HG02759 (cell line): ENCODE results near the gene ARMC3.
"Not testable (repeated sequence)": the region's sequence is repeated elsewhere in the genome, so short reads cannot be mapped to it uniquely, and the experiment has no call there.

Source experiments
- ATAC-seq: cut with Tn5 transposase; IDR thresholded peaks from one replicate; pipeline ENCODE4 v1.9.1; 2021; ENCODE audit warnings: mild to moderate bottlenecking, moderate library complexity; ENCODE audit not compliant: unreplicated experiment

The ARMC3 gene

DNA sequence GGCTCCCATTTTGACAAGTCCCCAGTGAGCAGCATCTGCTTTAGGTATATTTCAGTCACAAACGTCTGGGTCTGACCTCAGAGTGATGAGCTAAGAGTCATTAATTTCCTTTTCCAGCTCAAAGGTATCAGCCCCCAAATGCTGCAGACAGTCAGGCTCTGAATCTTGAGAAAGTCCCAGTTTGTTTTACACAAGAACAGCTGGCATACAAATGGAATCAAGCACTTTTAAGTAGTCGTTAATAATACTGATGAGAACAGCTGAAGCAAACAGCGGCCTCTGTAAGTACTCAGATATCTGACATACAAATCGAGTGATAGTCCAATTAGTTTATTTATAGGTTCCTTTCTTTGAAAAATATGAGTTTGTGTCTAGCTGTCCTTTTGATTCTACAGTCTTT, 118.2 kb downstream of the ARMC3 start:
- ATAC-seq, result no peak

DNA sequence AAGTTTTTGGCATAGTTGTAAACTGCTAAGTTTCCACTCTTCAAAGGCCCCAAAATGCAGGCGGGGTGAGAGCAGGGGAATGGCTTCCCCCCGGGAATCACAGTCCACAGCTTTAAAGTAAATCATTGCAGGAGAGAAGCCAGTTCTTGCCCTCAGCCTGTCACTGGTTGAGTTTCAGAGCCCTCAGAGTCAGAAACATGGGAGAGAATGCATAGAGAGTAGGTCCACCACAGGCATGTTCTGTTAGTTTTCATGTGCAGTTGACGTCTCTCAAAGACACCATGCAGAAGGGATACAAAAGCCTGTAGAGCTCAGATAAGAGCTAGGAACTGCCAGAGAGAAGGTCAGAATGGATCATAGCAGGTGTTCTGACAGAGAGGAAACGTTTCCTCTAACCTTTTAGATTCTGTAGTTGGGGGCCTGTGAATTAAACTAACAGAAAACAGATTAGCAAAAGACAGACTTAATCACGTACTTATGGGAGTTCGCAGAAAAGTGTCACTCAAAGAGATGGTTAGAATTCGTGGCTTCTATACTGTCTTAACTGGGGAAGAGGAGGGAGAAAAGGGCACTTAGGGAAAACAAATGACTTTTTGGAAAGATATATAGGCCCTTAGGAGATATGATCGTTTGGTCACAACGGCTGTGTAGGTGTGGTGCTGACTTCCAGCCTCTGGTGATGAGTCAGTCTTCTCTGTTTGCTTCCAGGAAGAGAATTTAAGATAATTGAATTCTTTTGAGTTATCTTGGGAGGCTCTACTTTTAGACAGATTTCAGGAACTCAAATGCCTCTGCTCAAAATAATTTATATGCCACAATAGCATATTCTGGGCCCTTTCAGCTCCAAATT, 119.6 kb downstream of the ARMC3 start:
- ATAC-seq, result no peak

DNA sequence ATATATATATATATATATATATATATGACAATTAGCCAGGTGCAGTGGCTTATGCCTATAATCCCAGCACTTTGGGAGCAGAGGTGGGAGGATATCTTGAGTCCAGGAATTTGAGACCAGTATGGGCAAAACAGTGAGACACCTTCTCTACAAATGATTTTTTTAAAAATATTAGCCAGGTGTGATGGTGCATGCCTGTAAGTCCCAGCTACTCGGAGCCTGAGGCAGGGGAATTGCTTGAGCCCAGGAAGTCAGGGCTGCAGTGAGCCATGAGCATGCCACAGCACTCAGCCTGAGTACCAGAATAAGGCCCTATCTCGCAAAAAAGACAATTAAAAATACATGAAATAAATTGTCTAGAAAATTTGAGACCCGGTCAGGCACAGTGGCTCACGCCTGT, 120.3 kb downstream of the ARMC3 start:
- ATAC-seq, result no peak

DNA sequence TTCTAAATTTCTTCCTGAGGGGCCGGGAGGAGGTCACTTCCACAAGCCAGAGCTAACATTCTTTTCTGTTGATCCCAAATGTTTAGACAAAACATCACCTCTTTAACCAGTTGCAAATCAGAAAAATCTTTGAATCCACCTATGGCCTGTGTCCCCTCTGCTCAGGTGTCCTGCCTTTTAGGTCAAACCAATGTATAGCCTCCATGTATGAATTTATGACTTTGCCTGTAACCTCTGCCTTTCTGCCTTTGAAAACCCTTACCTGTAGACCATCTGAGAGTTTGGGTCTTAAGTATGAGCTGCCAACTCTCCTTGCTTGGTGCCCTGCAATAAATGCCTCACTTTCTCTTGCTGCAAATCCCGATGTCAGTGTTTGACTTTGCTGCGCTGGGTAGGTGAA, 123.4 kb downstream of the ARMC3 start:
- ATAC-seq, result no peak

DNA sequence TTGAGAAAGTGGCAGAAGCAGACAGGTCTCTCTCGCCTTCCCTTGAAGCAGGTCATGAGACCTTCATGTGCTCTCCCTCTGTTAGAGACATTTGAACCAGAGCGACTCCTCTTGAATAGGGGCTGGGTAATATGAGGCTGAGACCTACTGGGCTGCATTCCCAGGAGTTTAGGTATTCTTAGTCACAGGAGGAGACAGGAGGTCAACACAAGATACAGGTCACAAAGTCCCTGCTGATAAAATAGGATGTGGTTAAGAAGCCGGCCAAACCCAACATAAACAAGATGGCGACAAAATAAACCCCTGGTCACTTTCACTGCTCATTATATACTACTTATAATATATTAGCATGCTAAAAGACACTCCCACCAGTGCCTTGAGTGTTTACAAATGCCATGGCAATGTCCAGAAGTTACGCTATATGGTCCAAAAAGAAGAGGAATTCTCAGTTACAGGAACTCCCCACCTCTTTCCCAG, 124.0 kb downstream of the ARMC3 start:
- no peak for ATAC-seq

DNA sequence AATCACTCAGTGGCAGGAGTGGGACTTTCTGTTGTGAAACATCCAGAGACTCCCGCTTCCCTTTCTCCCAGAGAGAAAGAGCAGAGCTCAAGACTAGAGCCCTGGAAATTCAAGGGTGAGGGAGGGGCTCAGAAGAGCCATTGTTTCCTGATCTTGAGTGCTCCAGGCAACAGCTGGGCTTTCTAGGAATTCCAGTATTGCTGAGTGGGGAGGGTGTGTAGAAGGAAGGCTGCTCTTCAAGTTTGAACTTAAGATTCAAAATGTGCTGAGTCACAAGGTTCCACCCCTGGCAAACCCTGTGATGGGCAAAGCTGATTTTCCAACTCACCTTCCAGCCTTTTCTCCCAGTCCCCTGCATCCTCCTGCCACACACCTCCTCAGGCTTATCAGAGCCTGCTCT, 125.2 kb downstream of the ARMC3 start:
- ATAC-seq, result no peak

DNA sequence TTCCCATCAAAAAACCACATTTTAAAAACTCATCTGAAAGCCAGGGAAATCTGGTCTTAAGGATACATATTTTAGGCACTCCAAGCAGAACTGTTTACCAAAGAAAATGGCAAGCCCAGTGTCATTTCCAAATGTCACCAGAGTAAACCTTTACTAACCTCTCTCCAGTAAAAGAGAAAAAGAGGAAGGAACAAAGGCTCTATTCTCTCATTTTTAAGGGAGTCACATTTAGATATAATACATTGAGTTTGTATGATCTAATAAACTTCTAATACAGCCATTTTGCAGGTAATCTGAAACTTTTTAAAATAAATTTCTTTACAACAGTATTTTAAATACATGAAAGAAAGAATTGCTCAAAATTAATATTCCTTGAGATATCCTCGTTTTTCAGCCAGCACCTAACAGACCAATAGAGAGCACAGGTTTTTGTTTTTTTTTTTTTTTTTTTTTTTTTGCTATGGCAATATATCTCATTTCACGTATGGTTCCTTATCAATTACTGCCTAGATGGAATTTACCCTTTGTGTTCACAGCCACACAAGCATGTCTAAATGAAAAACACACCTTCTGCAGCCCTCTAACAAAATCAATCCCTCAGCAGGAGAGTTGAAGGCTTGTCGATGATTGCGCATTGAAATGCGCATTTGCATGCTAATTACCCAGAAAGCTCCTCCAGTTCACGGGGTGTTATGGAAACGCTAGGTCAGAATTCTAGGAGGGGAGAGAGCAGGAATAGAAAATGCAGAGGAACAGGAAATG, 127.8 kb downstream of the ARMC3 start:
- ATAC-seq, result no peak

DNA sequence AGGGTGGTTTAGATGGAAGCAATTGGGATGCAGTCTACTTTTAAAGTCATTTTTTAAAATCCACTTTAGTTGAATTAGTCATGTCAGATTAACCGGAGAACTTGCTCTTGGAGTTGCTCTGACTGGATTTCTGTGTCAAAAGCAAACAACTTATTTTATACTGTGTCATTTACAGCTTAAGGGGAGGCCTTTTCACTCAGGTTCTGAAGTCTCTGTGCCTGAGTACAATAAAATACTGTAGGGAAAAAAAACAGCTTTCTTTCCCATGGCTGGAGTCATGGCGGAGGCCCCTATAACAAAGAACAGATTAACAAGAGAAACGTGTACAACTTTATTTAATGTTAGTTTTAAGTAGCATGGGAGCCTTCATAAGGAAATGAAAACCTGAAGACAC, 128.3 kb downstream of the ARMC3 start:
- no peak for ATAC-seq

DNA sequence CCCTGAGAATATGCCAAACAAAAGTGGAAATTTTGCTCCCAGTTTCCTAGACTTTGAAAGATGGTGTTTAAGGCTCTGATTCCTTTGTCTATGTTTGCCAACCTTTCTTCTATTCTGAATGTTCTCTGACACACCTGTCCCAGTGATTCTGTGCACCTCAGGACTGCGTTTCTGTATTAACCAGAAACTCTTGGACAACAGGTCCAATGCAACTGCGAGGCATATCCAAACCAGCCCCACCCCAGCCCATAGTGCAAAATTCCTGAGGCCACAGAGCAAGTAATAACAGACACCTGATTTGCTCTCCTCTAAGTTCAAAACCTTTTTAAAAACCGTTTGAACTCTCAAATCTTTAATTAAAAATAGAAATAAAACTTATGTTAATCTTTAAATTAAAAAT, 130.5 kb downstream of the ARMC3 start:
- no peak for ATAC-seq

DNA sequence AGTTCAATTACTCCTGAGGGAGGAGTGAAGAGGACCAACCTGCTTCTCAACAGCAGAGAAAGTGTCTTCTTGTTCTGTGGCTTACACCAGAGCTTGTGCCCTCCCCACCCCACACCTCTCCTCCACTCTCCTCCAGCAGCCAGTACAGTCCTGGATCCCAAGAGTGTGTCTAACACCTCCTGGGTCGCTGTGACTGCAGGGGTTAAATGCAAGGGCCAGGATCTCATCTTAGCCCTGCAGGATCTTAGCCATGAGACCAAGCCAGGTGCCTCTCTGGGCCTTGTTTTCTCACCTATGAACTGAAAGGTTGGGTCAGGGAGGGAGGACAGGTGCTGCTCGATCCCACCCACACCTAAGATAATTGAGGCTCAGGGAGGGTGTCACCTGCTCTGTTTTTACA, 133.1 kb downstream of the ARMC3 start:
- ATAC-seq, result no peak

DNA sequence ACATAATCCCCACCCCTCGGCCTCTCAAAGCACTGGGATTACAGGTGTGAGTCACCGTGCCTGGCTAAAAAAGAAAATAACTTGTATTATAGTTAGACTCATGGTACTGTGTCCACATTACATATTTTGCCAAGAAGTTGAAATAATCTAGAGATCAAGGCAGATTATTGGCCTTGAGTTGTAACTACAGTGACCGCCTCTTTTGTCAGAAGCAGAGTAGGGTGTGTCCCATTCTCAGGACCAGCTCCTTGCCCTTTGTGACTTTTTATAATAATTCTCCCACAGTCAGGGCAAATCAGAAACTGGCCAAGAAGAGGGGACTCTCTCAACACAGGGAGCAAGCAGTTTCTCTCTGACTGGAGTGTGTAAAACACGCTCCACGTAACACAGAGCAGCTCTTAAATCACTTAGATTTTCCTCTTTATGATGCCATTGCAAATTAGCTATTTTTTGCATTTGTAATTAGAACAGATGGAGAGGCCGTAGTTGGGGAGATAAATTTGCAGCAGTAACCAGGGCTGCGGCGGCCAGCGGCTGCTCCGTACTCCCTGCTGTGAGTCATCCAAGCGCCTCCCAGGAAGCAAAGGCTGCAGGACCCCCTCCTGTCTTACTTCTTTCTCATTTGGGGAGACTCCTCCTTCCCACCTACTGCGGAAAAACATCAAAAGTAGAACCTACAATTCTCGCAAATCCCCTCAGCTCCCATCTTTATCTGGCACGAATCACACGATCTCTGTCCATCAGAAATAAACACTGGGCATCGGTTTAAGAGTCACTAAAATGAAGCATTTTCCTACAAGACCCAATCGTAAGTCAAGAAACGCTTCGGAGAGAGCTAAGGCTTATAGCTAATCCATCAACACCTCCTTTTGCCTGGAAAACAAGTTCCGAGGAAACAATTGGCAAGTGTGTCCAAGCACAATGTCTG, 135.5 kb downstream of the ARMC3 start:
- ATAC-seq, result no peak

DNA sequence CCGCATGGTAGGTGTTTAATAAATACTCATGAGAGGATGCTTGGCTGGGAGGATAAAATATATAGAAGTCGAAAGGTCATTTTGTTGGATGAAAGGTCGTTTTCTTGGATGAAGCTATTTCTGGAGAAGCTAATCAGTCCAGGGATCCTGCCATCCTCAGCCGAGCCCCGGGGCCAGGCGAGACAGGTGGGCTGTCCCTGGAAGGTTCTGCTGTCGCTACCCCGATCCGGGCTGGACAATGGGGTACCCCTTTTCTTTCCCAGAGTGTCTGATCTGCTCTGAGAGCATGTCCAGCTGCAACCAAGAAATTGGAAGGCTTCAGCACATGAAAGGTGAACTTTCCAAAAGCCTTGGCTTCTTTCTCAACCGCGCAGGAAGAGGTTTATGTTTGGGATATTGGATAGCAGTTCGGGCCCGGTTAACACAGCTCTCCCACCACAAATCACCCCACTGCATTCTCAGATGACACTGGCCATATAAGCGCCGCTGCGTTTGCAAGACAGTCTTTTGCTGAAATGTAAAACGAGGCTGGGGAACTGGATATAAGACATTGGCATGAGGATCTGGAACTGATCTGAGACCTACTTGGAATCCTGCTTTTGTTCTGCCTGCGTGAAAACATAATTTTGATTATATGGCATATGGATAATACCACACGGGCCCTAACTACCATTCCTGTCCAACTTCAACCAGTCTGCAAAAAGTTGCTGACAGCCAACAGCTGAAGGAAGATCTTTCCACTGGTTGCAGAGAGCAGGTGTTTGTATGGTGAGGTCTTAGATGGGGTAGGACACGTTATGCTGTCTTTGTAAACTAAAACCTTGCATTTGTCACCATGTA, 136.3 kb downstream of the ARMC3 start:
- ATAC-seq, result no peak

DNA sequence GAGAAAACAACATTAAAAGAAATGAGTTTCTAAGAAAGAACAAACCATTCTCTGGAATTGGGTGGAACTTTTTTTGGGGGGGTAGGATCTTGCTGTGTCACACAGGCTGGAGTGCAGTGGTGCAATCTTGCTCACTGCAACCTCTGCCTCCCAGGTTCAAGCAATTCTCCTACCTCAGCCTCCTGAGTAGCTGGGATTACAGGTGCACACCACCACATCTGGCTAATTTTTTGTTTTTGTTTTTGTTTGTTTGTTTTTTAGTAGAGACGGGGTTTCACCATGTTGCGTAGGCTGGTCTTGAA, 136.9 kb downstream of the ARMC3 start:
- ATAC-seq, result not testable (repeated sequence)

DNA sequence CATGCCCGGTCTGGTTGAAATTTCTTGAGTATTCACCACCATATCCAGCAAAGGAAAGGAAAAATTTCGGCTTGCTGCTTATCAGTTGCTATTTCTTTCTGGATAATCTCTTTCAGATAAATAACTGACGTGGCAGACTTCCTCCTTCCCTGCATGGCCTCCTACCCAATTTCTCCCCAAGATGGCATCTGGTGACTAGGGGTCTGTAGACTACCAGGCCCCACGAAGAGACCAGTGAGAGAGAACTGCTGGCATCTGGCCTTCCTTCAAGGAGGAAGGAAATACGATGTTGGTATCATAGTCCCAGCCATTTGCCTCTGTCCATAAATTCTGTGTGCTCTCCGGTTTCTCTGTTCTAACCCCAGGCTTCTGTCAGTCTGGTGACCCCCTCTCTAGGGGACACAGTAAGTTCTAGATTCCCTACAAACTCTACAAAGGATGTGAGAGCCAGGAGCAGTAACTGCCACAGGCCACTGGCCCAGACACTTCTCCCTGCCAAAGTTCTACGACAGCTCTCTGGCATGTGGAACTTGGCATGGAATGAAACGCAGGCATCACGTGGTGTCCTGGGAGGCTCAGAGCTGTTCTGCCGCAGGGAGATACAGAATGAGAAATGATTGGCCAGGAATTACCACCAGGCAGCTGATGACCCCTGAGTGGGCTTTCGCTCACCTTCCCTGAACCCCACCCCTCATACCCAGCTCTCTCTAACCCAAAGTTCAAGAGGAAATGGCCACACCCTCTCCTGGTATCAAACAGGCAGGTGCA, 137.5 kb downstream of the ARMC3 start:
- no peak for ATAC-seq

DNA sequence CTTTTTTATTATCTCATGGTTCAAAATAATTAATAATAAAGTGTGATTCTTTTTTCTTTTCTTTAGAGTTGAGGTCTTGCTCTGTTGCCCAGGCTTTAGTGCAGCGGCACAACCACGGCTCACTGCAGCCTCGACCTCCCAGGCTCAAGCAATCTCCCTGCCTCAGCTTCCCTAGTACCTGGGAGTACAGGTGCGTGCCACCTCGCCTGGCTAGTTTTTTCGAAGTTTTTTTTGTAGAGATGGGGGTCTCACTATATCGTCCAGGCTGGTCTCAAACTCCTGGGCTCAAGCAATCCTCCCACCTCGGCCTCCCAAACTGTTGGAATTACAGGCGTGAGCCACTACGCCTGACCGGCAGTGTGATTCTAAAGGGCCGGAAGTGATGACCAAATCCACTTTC, 139.5 kb downstream of the ARMC3 start:
- no peak for ATAC-seq

DNA sequence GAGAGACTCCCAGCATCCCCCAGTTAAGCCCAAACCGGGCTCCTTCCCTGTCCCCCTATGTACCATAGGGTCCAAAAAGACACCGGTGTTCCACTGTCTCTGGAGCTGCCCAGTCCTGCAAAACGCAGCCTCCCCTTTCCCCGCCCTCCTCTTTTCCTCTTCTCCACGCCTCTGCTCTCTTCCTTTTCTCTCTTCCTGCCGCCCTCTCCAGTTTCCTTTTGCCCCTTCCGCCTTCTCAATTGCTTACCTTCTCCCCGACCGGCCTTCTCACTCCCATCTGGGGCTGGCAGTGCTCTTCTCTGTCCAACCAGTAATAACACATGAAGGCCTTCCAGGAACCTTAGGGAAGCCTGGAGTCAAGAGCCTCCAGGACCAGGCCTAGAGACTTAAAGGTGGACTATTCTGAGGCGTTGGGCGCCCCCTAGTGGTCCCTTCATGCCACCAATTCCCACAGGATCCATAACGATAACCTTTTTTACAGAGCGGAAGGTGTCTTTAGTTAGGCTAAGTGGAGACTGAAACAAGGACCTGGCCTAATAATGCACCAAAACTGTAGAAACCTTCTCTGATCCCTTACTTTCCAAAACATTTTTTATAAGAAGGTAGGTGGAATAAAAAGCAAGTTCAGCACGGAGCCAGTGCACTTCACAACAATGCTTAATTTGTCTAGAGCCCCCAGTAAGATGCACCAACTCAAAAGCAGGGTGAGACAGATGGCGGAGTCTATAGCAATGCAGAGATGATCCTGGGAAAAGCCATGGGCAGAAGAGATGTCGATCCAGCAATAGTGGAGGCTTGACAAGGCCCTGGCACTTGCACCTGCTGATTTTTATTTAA, 140.3 kb downstream of the ARMC3 start:
- peak; percentile 51 for ATAC-seq

DNA sequence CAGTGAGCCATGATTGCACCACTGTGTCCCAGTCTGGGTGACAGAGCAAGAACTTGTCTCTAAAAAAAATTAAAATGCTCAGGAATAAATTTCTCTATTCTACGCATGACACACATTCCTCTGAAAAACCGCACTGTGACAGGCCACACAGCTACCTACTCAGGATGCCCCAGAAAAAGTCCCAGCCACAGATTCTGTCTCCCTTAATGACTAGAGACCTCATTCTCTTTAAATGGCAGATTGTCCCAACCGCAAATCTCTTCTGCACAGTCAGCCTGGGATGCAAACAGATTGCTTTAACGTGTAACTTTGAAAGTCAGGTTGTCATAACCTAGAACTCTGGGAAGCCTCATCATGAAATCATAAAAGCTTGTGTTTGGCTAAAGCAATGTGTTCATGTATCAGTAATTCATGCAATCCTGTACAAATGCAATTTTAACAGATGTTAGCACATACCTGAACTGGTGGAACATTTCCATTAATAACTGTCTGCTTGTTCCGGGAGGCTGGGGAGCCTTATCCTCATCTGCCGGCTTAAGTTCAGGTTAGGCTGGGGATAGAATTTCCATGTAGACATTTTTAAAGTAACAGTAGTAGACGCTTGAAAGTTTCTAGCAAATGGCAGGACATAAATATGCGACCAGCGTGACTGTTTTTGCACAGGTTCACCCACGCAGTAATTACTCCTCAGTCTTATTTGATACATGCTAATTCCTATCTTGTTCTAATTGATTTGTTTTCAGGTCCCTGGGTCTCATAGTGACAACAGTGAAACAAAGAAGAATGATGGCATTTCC, 141.4 kb downstream of the ARMC3 start:
- ATAC-seq, result peak; percentile 59
